HAP-1 (cell line): ENCODE data around the gene RIMBP2.

Source experiments
- DNase-seq, 2 experiments: peaks; one replicate each; pipeline ENCODE4 v3.0.0-alpha.2; 2016 to 2020; ENCODE audit warnings: low spot score in 2 of 2
- H3K27me3 ChIP-seq: fragments of 250-450 bp; sonication (Bioruptor Pico); 2 replicates; pipeline ENCODE4 v1.5.1; 2020; ENCODE audit warnings: low read depth, mild to moderate bottlenecking, moderate library complexity
- H3K36me3 ChIP-seq: fragments of 250-450 bp; sonication (Bioruptor Pico); replicated peaks from 2 replicates; pipeline ENCODE4 v1.5.1; 2020; ENCODE audit warnings: mild to moderate bottlenecking
- H3K4me1 ChIP-seq: fragments of 250-450 bp; sonication (Bioruptor Pico); 2 replicates; pipeline ENCODE4 v1.5.1; 2020; ENCODE audit warnings: mild to moderate bottlenecking
- H3K4me3 ChIP-seq: fragments of 250-450 bp; sonication (Bioruptor Pico); 2 replicates; pipeline ENCODE4 v1.5.1; 2020; ENCODE audit warnings: mild to moderate bottlenecking, moderate library complexity
- H3K9me3 ChIP-seq: fragments of 250-450 bp; sonication (Bioruptor Pico); 2 replicates; pipeline ENCODE4 v1.5.1; 2020; ENCODE audit warnings: mild to moderate bottlenecking, moderate library complexity
- in situ Hi-C: fragments of 300-500 bp; cut with MboI; formaldehyde crosslinking; loops from 3 replicates; pipeline ENCODE4 v1.14.3; 2020; ENCODE audit warnings: low sequenced_read_pairs, inconsistent platforms, mixed read lengths

RIMBP2 gene

GRCh38 chr12:130707571-130707891 is 8.6 kb downstream of the RIMBP2 start:
- Histone ChIP-seq H3K27me3 (peaks cover 4% of the 10 kb centered on the region; the same call in 1 of the 2 replicates), H3K36me3 (no peaks in the 10 kb centered on the region), H3K4me1 (no peaks in the 10 kb centered on the region), H3K9me3 (no peaks in the 10 kb centered on the region), H3K4me3 (no peak overlapping the region)
- in situ Hi-C loops: no loop called here
- DNase-seq: no peak

- no peak overlapping the region for H3K4me3 ChIP-seq
- H3K4me1 ChIP-seq: no peaks in the 10 kb centered on the region
- peaks cover 4% of the 10 kb centered on the region; the same call in 1 of the 2 replicates for H3K27me3 ChIP-seq
- DNase-seq: no peak
- H3K36me3 ChIP-seq: no peaks in the 10 kb centered on the region
- no peaks in the 10 kb centered on the region for H3K9me3 ChIP-seq
- in situ Hi-C loops: no loop called here
Observed at GRCh38 chr12:130706885-130707570, 9.1 kb downstream of the RIMBP2 start.

GRCh38 chr12:130706311-130706710 is 9.8 kb downstream of the RIMBP2 start:
- in situ Hi-C loops: no loop called here
- DNase-seq: no peak
- Histone ChIP-seq H3K4me3 (no peak overlapping the region), H3K4me1 (no peaks in the 10 kb centered on the region), H3K36me3 (no peaks in the 10 kb centered on the region), H3K27me3 (no peaks in the 10 kb centered on the region), H3K9me3 (no peaks in the 10 kb centered on the region)

DNA sequence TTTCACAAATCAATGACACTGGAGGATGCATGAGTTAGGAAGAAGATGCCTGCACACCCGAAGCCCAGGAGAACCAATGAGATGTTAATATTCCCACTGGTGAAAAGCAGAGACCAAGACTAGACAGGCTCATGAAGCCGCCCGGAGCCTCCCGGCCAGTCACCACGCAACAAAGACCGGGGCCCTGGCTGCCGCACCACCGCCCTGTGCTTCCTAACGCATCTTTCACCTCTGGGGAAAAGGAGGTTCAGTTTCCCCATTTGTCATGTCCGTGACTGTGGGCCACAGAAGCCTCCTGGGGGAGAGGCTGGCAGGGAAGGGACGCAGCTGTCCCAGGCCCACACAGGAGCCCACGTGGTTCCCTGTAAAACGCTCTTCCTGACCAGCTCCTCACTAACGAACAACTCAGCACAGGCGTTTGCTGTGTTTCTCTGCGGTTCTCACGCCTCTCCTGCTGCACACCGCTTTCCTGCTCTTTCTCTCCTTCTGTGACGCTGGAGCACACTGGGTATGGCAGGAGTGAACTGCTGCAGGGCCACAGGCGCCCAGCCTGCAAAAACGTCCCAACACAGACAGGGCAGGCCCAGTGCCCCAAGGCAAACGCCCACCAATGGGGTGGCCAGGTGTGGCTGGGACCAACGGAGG is 10.8 kb downstream of the RIMBP2 start:
- no peaks in the 10 kb centered on the region for H3K4me1 ChIP-seq
- in situ Hi-C loops: no loop called here
- no peaks in the 10 kb centered on the region for H3K27me3 ChIP-seq
- H3K9me3 ChIP-seq: no peaks in the 10 kb centered on the region
- DNase-seq: no peak
- H3K36me3 ChIP-seq: no peaks in the 10 kb centered on the region
- H3K4me3 ChIP-seq: no peak overlapping the region

GRCh38 chr12:130704606-130705005 is 11.5 kb downstream of the RIMBP2 start:
- in situ Hi-C loops: no loop called here
- H3K9me3 ChIP-seq: no peaks in the 10 kb centered on the region
- H3K36me3 ChIP-seq: no peaks in the 10 kb centered on the region
- H3K4me1 ChIP-seq: no peaks in the 10 kb centered on the region
- DNase-seq: no peak
- H3K4me3 ChIP-seq: no peak overlapping the region
- H3K27me3 ChIP-seq: no peaks in the 10 kb centered on the region

DNA sequence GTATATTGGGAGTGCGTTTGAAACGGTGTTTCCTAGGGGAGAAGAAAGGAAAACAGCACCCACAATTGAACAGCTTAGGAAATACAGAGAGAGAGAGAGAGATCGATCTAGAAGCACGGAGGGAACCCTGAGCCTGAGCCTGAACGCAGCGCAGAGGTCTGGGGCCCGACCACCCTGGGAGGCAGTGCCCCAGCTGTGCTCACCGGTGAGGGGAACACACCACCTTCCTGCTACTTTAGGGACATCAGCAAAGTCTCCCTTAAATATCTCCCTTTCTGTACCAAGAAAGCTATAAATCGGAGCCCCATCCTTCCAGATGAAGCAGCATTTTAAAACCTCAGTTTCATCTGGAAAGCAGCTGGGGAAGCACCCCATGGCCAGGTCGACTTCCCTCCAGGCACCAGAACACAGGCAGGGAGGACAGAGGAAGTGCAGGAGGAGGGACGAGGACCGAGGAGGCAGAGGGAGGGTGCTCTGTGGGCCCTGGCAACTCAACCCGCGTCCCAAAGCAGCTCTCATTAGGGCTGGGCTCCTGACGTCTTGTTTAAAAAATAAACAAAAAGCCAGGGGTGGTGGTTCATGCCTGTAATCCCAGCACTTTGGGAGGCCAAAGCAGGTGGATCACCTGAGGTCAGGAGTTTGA is 12.2 kb downstream of the RIMBP2 start:
- Histone ChIP-seq H3K4me1 (no peaks in the 10 kb centered on the region), H3K27me3 (no peaks in the 10 kb centered on the region), H3K4me3 (no peak overlapping the region), H3K9me3 (no peaks in the 10 kb centered on the region), H3K36me3 (no peaks in the 10 kb centered on the region)
- in situ Hi-C loops: no loop called here
- no peak for DNase-seq

DNA sequence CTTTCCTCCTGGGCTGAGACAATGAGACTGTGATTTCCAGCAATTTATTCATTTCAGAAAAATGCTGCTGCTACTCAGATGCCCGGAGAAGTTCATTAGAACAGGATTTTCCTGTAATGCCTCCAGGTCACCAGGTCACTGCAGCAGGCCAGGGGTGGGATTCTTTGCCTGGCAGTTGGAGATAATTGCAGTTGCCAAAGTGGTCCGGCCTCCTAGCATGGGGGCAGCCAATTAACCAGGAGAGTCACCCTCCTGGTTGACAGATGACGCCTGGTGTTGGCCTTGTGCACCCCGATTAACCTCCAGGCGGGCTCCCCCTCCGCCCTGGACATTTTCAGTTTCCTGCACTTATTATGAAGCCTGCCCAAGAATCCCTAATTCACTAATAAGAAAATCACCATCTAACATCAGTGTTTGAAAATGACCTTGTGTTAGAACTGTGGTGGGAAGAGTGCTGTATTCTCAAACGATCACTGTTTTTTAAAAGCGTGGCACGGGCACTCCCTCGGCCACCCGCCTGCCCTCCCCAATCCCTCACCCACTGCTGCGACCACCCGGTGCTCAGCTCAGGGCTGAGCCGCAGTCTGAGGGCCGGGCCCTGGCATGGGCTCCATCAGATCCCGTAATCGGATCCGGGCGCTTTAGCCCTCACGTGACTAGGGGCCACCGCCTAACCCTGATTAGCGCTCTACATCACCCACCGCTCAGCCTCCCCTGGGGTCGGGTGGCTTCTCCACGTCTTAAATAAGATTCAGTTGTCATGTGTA is 12.9 kb downstream of the RIMBP2 start:
- DNase-seq: no peak
- H3K9me3 ChIP-seq: no peaks in the 10 kb centered on the region
- in situ Hi-C loops: no loop called here
- no peaks in the 10 kb centered on the region for H3K27me3 ChIP-seq
- no peak overlapping the region for H3K4me3 ChIP-seq
- no peaks in the 10 kb centered on the region for H3K4me1 ChIP-seq
- H3K36me3 ChIP-seq: no peaks in the 10 kb centered on the region

- Histone ChIP-seq H3K4me3 (no peak overlapping the region), H3K27me3 (0 out of 2 replicates have a peak, but pooled peaks cover 3% of the 10 kb centered on the region), H3K4me1 (no peaks in the 10 kb centered on the region), H3K36me3 (no peaks in the 10 kb centered on the region), H3K9me3 (no peaks in the 10 kb centered on the region)
- in situ Hi-C loops: no loop called here
- no peak for DNase-seq
Observed at GRCh38 chr12:130701402-130701744, 14.7 kb downstream of the RIMBP2 start.

GRCh38 chr12:130700492-130701401 is 15.4 kb downstream of the RIMBP2 start:
- in situ Hi-C loops: no loop called here

DNA sequence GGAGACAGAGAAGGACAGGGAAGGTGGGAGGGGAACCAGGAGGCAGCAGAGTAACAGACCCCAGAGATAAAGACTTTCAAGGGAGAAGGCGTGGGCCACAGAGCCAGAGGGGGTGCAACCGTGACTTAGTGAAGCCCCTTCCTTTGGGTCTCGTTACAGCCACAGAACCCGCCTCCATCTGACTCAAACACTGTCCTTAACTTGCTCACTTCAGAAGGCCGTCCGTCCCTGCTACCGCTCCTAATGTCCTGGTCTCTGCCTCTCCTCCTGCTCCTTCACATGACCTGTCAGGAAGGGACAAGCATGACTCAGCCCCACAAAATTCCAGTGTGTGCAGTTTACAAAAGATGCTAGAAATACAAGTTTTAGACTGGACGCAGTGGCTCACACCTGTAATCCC is 18.0 kb downstream of the RIMBP2 start:
- Histone ChIP-seq H3K9me3 (no peaks in the 10 kb centered on the region), H3K4me1 (no peaks in the 10 kb centered on the region), H3K36me3 (no peaks in the 10 kb centered on the region), H3K27me3 (0 out of 2 replicates have a peak, but pooled peaks cover 3% of the 10 kb centered on the region), H3K4me3 (no peak overlapping the region)
- in situ Hi-C loops: no loop called here
- DNase-seq: no peak

More at GRCh38 chr12:130700492-130701401, 15.4 kb downstream of the RIMBP2 start:
- Histone ChIP-seq H3K4me3 (no peak overlapping the region), H3K9me3 (no peaks in the 10 kb centered on the region), H3K27me3 (0 out of 2 replicates have a peak, but pooled peaks cover 3% of the 10 kb centered on the region), H3K36me3 (no peaks in the 10 kb centered on the region), H3K4me1 (no peaks in the 10 kb centered on the region)
- no peak for DNase-seq

- Histone ChIP-seq H3K4me1 (no peaks in the 10 kb centered on the region), H3K27me3 (0 out of 2 replicates have a peak, but pooled peaks cover 3% of the 10 kb centered on the region), H3K4me3 (no peak overlapping the region), H3K9me3 (no peaks in the 10 kb centered on the region), H3K36me3 (no peaks in the 10 kb centered on the region)
- no peak for DNase-seq
- in situ Hi-C loops: no loop called here
Observed at GRCh38 chr12:130696379-130697100, 19.6 kb downstream of the RIMBP2 start.

DNA sequence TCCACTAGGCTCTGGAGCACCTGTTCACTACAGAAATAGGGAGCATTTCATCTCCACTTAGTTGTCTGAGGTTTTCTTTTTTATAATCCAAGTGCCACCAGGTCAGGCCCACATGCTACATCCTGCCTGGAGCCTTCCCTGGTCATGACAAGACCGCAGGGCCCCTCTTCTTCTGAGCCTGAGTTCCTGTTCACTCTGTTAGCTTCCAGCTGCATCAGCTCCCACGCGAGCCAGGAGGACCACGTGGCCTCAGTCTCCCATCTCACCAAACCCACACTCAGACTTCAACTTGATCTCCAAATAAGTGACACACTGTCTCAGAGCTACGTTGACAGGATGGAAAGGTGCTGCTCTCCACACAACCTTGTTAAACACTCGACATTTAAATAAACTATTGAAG is 21.0 kb downstream of the RIMBP2 start:
- in situ Hi-C loops: no loop called here
- Histone ChIP-seq H3K4me3 (no peak overlapping the region), H3K27me3 (0 out of 2 replicates have a peak, but pooled peaks cover 3% of the 10 kb centered on the region), H3K9me3 (no peaks in the 10 kb centered on the region), H3K36me3 (no peaks in the 10 kb centered on the region), H3K4me1 (no peaks in the 10 kb centered on the region)
- no peak for DNase-seq
